B cell (primary cell): ENCODE measurements around the gene LSM14A. TPM values are rescaled to one million over a fixed set of nuclear protein-coding genes. Genes with fewer than 3 reads are reported as not detected.
"Not testable (repeated sequence)": the region's sequence is repeated elsewhere in the genome, so short reads cannot be mapped to it uniquely, and the experiment has no call there.

Experiments used
- ATAC-seq: fragments of 200-7000 bp; cut with Tn5 transposase; one replicate; pipeline ENCODE4 v1.10.0; 2021; ENCODE audit warnings: low read depth, mild to moderate bottlenecking, moderate number of reproducible peaks, moderate library complexity
- CTCF ChIA-PET: fragments of 350-600 bp; sonication (Branson Sonifier 250); formaldehyde crosslinking; loops from one replicate; lab custom pipeline; 2021; ENCODE audit warnings: antibody characterized with exemption, inconsistent platforms; lab: Charles Lee
- POLR2A ChIA-PET: fragments of 350-600 bp; sonication (Branson Sonifier 250); formaldehyde crosslinking; loops from one replicate; lab custom pipeline; 2021; ENCODE audit warnings: antibody characterized with exemption; lab: Charles Lee
- DNase-seq: peaks from one replicate; pipeline ENCODE4 v3.0.0; 2013
- H2AFZ ChIP-seq: 2 replicates; pipeline ENCODE4 v1.6.1; 2012; ENCODE audit warnings: mild to moderate bottlenecking, low read depth, low read length; ENCODE audit not compliant: insufficient read depth, poor library complexity, severe bottlenecking
- H3K27ac ChIP-seq, 2 donors: 1 replicate in 1 of 2; 2 replicates in 1 of 2; pipeline ENCODE4 v1.5.1; 2012 to 2013; ENCODE audit warnings: low read length in 2 of 2, mild to moderate bottlenecking in 2 of 2, moderate library complexity in 1 of 2
- H3K27me3 ChIP-seq, 4 experiments: fragments of 200-600 bp in 1 of 4; sonication (generic) in 1 of 4; replicated peaks in 1 of 4; 1 replicate in 2 of 4; 2 replicates in 2 of 4; pipeline versions ENCODE4 v1.6.1 to v1.7.0; 2013 to 2016; ENCODE audit warnings: low read length in 3 of 4, mild to moderate bottlenecking in 2 of 4, mixed read lengths in 1 of 4, moderate library complexity in 1 of 4; ENCODE audit not compliant: insufficient read depth in 4 of 4, control insufficient read depth in 3 of 4; ENCODE audit errors: control extremely low read depth in 1 of 4
- H3K36me3 ChIP-seq, 2 experiments: replicated peaks in 1 of 2; 1 replicate in 1 of 2; 2 replicates in 1 of 2; pipeline versions ENCODE4 v1.6.1 to v1.7.1; 2013; ENCODE audit warnings: low read length in 1 of 2; ENCODE audit not compliant: insufficient read depth in 2 of 2, control insufficient read depth in 1 of 2; ENCODE audit errors: control extremely low read depth in 1 of 2, extremely low read depth in 1 of 2
- H3K4me1 ChIP-seq, 2 donors: fragments of 200-600 bp in 1 of 2; sonication (generic) in 1 of 2; 1 replicate in 1 of 2; 2 replicates in 1 of 2; pipeline versions ENCODE4 v1.5.1 to v1.6.1; 2013 to 2017; ENCODE audit warnings: low read length in 2 of 2; ENCODE audit not compliant: control insufficient read depth in 2 of 2, insufficient read depth in 2 of 2
- H3K4me2 ChIP-seq: replicated peaks from 2 replicates; pipeline ENCODE3; 2012; ENCODE audit warnings: mild to moderate bottlenecking, low read depth, low read length; ENCODE audit not compliant: poor library complexity, severe bottlenecking
- H3K4me3 ChIP-seq, 5 experiments: fragments of 200-600 bp in 1 of 5; sonication (generic) in 1 of 5; 1 replicate in 3 of 5; 2 replicates in 2 of 5; pipeline versions ENCODE4 v1.5.1 to v1.7.0; 2011 to 2016; ENCODE audit warnings: low read length in 4 of 5, mild to moderate bottlenecking in 4 of 5, low read depth in 2 of 5, control low read depth in 1 of 5, moderate library complexity in 1 of 5; ENCODE audit not compliant: insufficient read depth in 1 of 5; ENCODE audit errors: control extremely low read depth in 1 of 5, extremely low read depth in 1 of 5
- H3K79me2 ChIP-seq: fragments of 200-600 bp; sonication (generic); one replicate; pipeline ENCODE4 v1.6.0; 2016; ENCODE audit warnings: low read length; ENCODE audit not compliant: control insufficient read depth, insufficient read depth
- H3K9ac ChIP-seq: fragments of 200-600 bp; sonication (generic); 2 replicates; pipeline ENCODE4 v1.6.1; 2017; ENCODE audit warnings: mild to moderate bottlenecking, low read length, moderate library complexity
- H3K9me3 ChIP-seq, 3 donors: one replicate each; pipeline versions ENCODE4 v1.6.1 to v1.7.1; 2013; ENCODE audit warnings: low read length in 2 of 3; ENCODE audit not compliant: control insufficient read depth in 2 of 3, insufficient read depth in 1 of 3; ENCODE audit errors: control extremely low read depth in 1 of 3
- H4K20me1 ChIP-seq: 2 replicates; pipeline ENCODE4 v1.6.0; 2012; ENCODE audit warnings: mild to moderate bottlenecking, low read length; ENCODE audit not compliant: insufficient read depth, control insufficient read depth, poor library complexity, severe bottlenecking
- H3K27ac Mint-ChIP-seq: one replicate; pipeline ENCODE4 v1.8.0; 2021; ENCODE audit warnings: mixed read lengths
- H3K27me3 Mint-ChIP-seq: one replicate; pipeline ENCODE4 v1.8.0; 2021; ENCODE audit warnings: mixed read lengths
- H3K4me1 Mint-ChIP-seq: one replicate; pipeline ENCODE4 v1.8.0; 2021; ENCODE audit warnings: mixed read lengths
- H3K4me3 Mint-ChIP-seq: one replicate; pipeline ENCODE4 v1.8.0; 2021; ENCODE audit warnings: mixed read lengths
- H3K9me3 Mint-ChIP-seq: one replicate; pipeline ENCODE4 v1.8.0; 2022; ENCODE audit warnings: mixed read lengths; ENCODE audit not compliant: insufficient read depth
- EZH2 ChIP-seq: IDR thresholded peaks from 2 replicates; pipeline ENCODE4 v1.6.1; 2012; ENCODE audit warnings: borderline replicate concordance, low read depth, mild to moderate bottlenecking, moderate library complexity, low read length; ENCODE audit not compliant: insufficient read depth, poor library complexity, severe bottlenecking
- WGBS: methylation state at CpG from one replicate; pipeline ENCODE4 v1.1.5; 2013; ENCODE audit warnings: missing lambda C conversion rate; ENCODE audit not compliant: insufficient coverage; 5-methylcytosine and 5-hydroxymethylcytosine counted together
- intact Hi-C: fragments of 100-400 bp; cut with micrococcal nuclease; formaldehyde crosslinking; loops from one replicate; pipeline ENCODE4 v1.10.0; 2022
- polyA plus RNA-seq: library from polyadenylated mRNA; depleted of rRNA; stranded (reverse); fragments of >200 nt; gene quantifications from 2 replicates; pipeline ENCODE4 v1.2.3, GENCODE V29; 2012
- total RNA-seq, 2 donors: library from RNA; stranded (reverse); fragments of 120-200 nt in 1 of 2; gene quantifications; 1 replicate in 1 of 2; 2 replicates in 1 of 2; pipeline versions ENCODE4 v1.2.3 to v1.2.4, GENCODE V29; 2013 to 2022
- TF ChIP-seq, protein P1 (sequence below): fragments of 200-600 bp; IDR thresholded peaks from one replicate; pipeline ENCODE4 v1.8.0; 2022; ENCODE audit warnings: antibody characterized with exemption, mild to moderate bottlenecking

The LSM14A gene
- total and polyA plus RNA-seq, 2 donors (not counting 1 experiment from before 2014, with no cell fraction given) = 90.7 to 163 TPM

DNA sequence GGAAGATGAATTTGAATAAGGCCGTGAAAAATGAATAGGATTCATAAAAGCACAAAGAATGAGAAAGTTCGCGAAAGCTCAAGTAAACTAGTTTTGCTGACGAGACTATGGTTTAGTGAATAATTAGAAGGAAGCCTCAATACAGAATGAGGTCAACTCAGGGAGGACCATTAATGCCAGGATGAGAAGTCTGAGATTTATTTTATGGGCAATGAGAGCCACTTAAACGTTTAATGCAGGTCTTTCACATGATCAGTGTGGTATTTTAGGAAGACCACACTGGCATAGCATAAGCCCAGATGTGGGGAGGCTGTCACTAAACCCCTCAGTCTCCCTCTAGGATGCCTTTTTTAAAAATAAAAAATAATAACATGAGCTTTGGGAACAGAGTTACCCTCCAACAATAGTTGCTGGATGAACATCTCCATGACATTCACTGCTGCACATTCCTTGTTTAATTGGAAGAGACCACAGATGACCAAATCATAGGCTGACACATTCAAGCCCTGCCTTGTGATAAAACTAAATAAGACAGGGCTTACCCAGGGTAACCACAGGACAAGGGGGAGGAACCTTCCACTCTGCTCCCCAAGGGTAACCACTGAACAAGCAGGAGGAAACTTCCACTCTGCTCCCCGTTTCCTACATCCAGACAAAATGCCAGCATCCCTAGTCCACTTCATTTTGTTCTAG is 43.6 kb upstream of the LSM14A start:
- no peaks in the 10 kb centered on the region for H3K36me3 ChIP-seq
- no peak overlapping the region for H3K27ac ChIP-seq
- intact Hi-C loops = no loop called here
- no peak for ATAC-seq
- no peaks in the 10 kb centered on the region for H3K9me3 ChIP-seq
- no peaks in the 10 kb centered on the region for H3K79me2 ChIP-seq
- peaks cover 4% of the 10 kb centered on the region for H3K27me3 Mint-ChIP-seq
- CTCF ChIA-PET = interaction anchor here (0.7 kb wide), 1 partner anchor 757 kb away, joined by 3 read pairs; no protein-coding TSS in a partner anchor
- no peak for DNase-seq
- no peaks in the 10 kb centered on the region for H3K9me3 Mint-ChIP-seq
- H3K4me2 ChIP-seq = no peak overlapping the region
- no peaks in the 10 kb centered on the region for H3K4me1 Mint-ChIP-seq
- H3K9ac ChIP-seq = no peak overlapping the region
- no peaks in the 10 kb centered on the region for H3K27me3 ChIP-seq
- TF ChIP-seq, protein P1, sequence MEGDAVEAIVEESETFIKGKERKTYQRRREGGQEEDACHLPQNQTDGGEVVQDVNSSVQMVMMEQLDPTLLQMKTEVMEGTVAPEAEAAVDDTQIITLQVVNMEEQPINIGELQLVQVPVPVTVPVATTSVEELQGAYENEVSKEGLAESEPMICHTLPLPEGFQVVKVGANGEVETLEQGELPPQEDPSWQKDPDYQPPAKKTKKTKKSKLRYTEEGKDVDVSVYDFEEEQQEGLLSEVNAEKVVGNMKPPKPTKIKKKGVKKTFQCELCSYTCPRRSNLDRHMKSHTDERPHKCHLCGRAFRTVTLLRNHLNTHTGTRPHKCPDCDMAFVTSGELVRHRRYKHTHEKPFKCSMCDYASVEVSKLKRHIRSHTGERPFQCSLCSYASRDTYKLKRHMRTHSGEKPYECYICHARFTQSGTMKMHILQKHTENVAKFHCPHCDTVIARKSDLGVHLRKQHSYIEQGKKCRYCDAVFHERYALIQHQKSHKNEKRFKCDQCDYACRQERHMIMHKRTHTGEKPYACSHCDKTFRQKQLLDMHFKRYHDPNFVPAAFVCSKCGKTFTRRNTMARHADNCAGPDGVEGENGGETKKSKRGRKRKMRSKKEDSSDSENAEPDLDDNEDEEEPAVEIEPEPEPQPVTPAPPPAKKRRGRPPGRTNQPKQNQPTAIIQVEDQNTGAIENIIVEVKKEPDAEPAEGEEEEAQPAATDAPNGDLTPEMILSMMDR = no peak
- no peak for TF ChIP-seq EZH2
- WGBS = 72% methylated on average over 5 of the region's 6 CpGs
- no peak overlapping the region for H2AFZ ChIP-seq
- H4K20me1 ChIP-seq = no peaks in the 10 kb centered on the region
- H3K4me3 Mint-ChIP-seq = no peak overlapping the region
- no peak overlapping the region for H3K27ac Mint-ChIP-seq
- POLR2A ChIA-PET = no interaction called here
- no peaks in the 10 kb centered on the region for H3K4me1 ChIP-seq
- H3K4me3 ChIP-seq = no peak overlapping the region

DNA sequence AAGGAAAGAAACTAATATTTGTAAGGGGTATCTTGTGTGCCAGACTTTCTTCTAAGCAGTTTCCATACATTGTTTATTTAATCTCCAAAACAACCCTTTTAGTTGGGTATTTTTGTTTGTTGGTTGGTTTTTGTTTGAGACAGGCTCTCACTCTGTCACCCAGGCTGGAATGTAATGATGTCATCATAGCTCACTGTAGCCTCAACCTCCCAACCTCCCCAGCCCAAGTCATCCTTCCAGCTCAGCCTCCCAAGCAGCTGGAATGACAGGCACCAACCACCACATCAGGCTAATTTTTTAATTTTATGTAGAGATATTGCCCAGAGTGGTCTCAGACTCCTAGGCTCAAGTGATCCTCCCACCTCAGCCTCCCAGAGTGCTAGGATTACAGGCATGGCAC is 41.2 kb upstream of the LSM14A start:
- H2AFZ ChIP-seq = no peak overlapping the region
- no peaks in the 10 kb centered on the region for H4K20me1 ChIP-seq
- H3K4me2 ChIP-seq = no peak overlapping the region
- TF ChIP-seq, protein P1 = no peak
- TF ChIP-seq EZH2 = no peak
- H3K27me3 Mint-ChIP-seq = peaks cover 4% of the 10 kb centered on the region
- CTCF ChIA-PET = no interaction called here
- H3K9me3 ChIP-seq = no peaks in the 10 kb centered on the region
- no peaks in the 10 kb centered on the region for H3K79me2 ChIP-seq
- H3K4me3 Mint-ChIP-seq = no peak overlapping the region
- no peaks in the 10 kb centered on the region for H3K27me3 ChIP-seq
- POLR2A ChIA-PET = no interaction called here
- no peaks in the 10 kb centered on the region for H3K9me3 Mint-ChIP-seq
- intact Hi-C loops = no loop called here
- ATAC-seq (no peak), DNase-seq (no peak)
- no peaks in the 10 kb centered on the region for H3K36me3 ChIP-seq
- no peak overlapping the region for H3K4me3 ChIP-seq
- no peak overlapping the region for H3K9ac ChIP-seq
- no peak overlapping the region for H3K27ac ChIP-seq
- no peak overlapping the region for H3K27ac Mint-ChIP-seq
- H3K4me1 Mint-ChIP-seq = peaks cover 14% of the 10 kb centered on the region
- H3K4me1 ChIP-seq = peaks cover 3 to 8% of the 10 kb centered on the region in 2 donors

DNA sequence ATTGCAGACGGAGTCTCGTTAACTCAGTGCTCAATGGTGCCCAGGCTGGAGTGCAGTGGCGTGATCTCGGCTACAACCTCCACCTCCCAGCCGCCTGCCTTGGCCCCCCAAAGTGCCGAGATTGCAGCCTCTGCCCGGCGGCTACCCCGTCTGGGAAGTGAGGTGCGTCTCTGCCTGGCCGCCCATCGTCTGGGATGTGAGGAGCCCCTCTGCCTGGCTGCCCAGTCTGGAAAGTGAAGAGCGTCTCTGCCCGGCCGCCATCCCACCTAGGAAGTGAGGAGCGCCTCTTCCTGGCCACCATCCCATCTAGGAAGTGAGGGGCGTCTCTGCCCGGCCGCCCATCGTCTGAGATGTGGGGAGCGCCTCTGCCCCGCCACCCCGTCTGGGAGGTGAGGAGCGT is 40.2 kb upstream of the LSM14A start:
- H3K4me3 Mint-ChIP-seq, H3K4me1 ChIP-seq, CTCF ChIA-PET, H3K27me3 ChIP-seq, H3K79me2 ChIP-seq, H4K20me1 ChIP-seq, POLR2A ChIA-PET, H3K4me2 ChIP-seq, DNase-seq, H2AFZ ChIP-seq, H3K9ac ChIP-seq, H3K9me3 Mint-ChIP-seq, H3K9me3 ChIP-seq, ATAC-seq, H3K36me3 ChIP-seq, H3K27ac ChIP-seq, H3K27me3 Mint-ChIP-seq, H3K4me3 ChIP-seq, intact Hi-C loops, H3K27ac Mint-ChIP-seq: not testable (repeated sequence)
- peaks cover 14% of the 10 kb centered on the region for H3K4me1 Mint-ChIP-seq
- WGBS = no CpG with 5 or more reads among the region's 24 CpGs
